ENCODE measurements around the gene KCNS3.

Gene KCNS3

GRCh38 chr2:17879137-17879912 is 858 bp downstream of the KCNS3 start:
- DNase-seq (ENCODE audit: low read depth), result no peak

GRCh38 chr2:17879913-17880274 is 1.4 kb downstream of the KCNS3 start:
- DNase-seq (ENCODE audit: low read depth), result no peak

- no peak for DNase-seq (ENCODE audit: low read depth)
These were observed 14.5 kb downstream of the KCNS3 start for GRCh38 chr2:17892770-17893534.

DNA sequence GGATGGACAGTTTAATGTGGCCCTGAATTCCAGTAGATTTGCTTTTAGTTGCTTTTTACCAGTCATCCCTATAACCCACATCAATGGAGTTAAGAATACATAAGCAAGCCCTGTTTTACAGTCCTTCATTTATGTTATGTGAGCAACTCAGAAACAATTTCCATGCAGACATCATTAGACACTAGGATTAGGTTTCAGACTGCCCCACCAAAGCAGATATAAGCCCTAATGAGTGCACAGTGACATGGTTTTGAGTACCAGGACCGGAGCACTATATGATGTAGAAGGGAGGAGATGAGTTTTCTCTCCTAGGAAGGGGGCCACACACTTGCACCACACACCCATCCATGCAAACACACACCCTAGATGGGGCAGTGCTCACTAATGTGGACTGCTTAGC is 15.5 kb downstream of the KCNS3 start:
- no peak for DNase-seq (ENCODE audit: low read depth)

- no peak for DNase-seq (ENCODE audit: low read depth)
These were observed 16.1 kb downstream of the KCNS3 start for GRCh38 chr2:17894556-17894955.

DNA sequence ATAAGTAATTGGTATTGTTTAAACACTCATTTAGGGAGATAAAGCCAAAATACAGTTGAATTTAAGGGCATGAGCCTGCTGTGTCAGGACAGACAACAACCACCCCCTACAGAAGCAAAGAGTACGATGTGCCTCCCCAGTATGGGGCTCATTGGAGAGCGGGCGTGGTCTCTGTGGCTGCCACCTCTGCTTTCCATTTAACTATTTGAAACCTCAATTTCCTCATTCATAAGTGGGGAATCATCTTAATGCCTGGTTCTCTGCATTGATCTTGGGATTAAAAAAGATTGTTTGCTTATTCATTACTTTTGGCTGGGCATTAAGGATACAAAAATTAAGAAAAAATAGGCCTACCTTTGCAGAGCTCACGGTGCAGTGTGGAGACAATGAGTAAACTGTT is 21.4 kb downstream of the KCNS3 start:
- no peak for DNase-seq (ENCODE audit: low read depth)

DNA sequence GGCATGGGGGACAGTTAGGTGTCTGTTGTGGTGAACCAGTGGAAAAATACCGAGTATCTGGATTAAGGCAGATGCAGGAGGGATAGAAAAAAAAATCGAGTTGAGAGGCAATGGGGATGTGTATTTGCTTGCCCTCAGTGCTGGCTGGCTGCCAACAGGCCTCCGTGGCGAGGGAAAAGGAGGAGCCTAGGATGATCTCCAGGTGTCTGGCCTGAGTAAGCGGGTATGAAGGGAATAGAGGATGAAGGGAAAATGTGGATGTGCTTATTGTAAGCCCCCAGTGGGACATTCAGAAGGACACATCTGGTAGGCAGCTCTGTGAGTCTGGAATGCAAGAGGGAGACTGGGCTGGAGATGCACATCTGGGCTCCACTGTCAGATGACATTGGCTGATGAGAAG is 22.8 kb downstream of the KCNS3 start:
- DNase-seq (ENCODE audit: low read depth), result no peak

GRCh38 chr2:17910980-17911379 is 32.5 kb downstream of the KCNS3 start:
- no peak for DNase-seq (ENCODE audit: low read depth)

DNA sequence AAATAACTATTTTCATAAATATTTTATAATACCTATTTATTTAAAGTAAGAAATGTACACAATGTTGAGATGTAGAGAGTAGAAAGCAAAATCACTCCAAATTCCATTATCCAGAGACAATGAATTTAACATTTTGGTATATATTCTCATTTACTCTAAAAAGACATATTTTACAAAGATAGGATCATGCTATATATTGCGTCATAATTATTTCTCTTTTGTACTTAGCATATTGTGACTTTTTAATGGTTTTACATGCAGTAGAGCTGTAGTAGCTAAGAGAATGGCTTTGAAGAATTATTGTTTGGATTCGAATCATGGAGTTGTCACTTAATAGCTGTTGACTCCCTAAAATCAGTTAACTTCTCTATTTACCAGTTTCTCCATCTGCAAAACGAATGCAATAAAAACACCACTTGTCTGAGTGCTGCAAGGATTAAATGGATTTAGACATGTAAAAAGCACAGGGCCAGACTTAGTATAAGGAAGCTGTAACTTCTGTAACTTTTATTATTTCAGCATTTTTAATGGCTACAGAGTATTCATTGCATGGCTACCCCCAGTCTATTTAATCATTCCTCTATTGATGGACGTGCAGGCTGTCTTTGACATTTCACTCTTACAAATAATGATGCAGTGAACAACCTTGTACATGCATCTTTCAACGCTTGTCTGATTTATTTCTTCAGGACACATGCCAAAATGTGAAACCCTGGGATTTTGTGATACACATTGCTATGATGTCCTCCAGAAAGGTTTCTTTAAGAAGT is 33.2 kb downstream of the KCNS3 start:
- DNase-seq (ENCODE audit: low read depth), result no peak

DNA sequence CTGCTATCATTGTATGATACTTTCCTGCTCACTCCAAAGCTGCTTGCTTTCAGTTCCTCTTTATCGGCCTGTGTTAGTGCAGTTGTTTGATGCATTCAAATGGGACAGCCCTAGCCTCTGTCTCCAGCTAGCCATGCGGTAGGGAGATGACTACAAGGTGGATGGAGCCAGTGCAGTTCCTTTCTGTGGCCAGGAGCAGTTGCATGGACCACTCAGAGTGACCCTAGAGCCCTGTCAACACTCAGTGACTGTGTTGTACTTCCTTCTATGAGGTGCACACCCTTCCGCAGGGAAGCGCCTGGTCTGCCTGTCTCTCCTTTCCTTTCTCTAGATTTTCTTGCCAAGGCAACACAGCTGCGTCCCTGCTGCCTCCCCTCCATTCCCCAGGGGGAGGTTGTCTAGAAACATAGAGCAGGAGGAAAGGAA is 33.8 kb downstream of the KCNS3 start:
- DNase-seq (ENCODE audit: low read depth), result no peak

GRCh38 chr2:17915099-17915498 is 36.6 kb downstream of the KCNS3 start:
- no peak for DNase-seq (ENCODE audit: low read depth)

DNA sequence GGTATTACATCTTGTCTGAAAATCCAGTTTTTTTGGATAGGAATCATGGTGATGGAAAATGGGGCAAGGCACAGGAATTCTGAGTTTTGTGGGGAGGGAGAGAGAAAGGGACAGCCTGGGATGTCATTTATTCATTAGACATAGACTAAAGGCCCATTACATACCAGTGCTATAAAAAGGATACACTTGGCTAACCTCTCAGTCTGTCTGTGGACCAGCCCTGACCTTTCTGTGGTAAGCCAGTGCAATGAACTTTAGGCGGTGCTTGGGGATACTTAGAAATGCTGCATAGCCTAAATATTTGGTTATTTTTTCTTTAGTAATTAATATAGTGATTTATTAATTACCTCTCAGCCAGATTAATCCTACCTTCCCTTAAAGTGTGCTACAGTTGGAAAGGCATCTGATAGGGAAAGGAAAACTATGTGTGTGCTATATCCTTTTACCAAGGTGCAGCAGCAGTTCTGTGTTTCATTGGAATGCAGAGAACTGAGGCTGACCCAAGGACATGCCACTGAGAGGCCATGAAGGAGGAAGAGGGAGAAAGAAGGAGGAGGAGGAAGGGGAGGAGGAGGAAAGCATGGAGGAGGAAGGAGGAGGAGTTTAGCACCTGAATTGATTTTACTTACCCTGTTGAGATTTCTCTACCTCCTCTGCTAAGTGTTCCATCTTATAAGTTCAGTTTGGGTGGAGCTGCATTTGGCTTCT is 37.5 kb downstream of the KCNS3 start:
- no peak for DNase-seq (ENCODE audit: low read depth)

DNA sequence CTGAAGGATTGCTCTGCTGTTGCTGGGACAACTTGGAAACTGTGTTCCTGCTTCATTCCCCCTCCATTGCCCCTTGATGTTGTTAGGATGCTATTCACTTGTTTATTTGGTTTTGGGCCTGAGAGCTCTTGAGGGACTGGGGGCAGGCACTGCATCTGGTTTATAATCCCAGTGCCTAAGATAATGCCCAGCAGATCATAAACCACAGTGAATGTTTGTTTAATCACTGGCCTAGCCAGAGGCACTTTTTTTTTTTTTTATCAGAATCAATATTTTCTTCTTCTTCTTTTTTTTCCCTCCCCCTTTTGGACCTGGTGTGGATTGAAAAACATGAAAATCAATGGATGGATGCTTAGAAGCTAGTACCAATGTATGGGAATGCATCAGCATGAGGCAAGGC is 38.1 kb downstream of the KCNS3 start:
- no peak for DNase-seq (ENCODE audit: low read depth)

- DNase-seq (ENCODE audit: low read depth), result no peak
These were observed 40.3 kb downstream of the KCNS3 start for GRCh38 chr2:17918789-17919188.

- DNase-seq (ENCODE audit: low read depth), result no peak
These were observed 52.3 kb downstream of the KCNS3 start for GRCh38 chr2:17930773-17931172.

DNA sequence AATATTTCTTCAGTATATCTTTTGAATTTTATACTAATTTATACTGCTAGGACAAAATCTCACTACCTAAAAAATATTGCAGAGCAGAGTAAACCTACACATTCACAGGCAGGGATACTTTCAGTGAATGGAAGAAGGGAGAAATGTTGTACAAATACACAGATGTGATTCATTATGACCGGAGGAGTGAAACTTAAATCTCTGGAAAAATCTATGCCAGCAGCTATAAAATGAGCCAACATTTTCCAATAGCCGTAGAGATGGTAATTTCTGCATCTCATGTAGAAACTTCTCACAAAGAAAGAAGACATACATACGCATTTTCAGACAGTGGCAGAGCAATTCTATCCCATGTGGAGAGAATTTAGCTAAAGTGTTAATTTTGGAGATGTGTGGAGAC is 54.8 kb downstream of the KCNS3 start:
- DNase-seq (ENCODE audit: low read depth), result no peak

DNA sequence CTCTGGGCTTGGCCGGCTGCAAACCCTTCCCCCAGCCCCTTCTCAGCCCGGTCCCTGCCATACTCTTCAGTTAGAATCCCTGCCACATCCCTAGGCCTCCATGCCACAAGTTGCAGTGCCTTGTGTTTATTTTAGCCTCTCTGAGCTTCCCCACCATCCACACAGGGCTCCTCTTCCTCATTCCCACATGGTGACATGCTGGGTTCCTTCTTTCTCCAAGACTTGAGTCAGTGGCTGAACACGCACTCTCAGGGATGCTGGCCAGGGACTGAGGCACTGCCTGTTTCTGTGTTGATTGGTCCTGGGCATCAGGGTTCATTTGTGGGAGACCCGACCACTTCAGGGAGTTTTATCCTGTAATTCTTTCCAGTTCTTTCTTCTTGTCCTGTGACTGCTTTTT is 56.3 kb downstream of the KCNS3 start:
- DNase-seq (ENCODE audit: low read depth), result peak; percentile 56

DNA sequence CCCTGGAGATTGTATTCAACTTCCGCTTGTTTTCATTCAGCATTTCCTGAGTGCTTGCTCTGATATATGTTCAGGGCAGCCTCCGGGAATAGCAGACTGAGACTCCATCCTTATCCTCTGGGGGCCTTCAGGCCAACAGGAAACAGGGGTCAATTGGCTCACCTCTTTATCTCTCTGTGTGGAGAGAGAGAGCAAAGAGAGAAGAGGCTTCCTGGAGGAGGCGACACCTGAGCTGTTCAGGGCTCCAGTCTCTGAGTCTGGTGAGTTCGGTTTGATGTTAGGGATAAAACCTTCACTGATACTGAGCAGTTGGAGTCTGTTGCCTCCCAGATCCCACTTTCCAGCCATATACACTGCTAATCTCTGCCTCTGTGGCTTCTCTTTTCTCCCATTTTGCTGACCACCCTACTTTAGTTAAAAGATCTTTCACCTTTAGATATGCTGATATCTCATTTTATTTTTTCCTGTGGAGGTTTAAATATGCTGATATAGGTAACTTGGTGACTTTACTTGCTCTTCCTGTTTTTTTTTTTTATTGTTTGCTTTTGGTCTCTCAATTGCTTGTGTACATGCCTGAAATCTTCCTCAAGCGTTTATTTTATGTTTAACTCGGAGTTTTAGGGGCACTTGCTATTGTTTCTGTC is 56.9 kb downstream of the KCNS3 start:
- DNase-seq (ENCODE audit: low read depth), result no peak

DNA sequence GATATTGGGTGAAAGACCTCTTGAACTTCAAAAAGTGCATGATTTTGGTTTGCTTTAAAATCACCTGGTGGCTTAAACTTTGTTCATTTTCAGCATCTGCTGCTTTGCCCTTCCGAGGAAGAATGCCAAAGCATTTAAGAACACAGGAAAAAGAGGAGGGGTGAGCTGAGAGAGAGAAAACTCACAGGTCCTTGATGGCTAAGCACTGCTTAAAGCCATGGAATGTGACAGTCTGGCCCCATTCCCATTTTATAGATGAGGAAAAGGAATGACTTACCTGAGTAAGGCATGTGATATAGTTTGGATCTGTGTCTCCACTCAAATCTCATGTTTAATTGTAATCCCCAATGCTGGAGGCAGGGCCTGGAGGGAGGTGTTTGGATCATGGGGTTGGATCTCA is 58.1 kb downstream of the KCNS3 start:
- no peak for DNase-seq (ENCODE audit: low read depth)

DNA sequence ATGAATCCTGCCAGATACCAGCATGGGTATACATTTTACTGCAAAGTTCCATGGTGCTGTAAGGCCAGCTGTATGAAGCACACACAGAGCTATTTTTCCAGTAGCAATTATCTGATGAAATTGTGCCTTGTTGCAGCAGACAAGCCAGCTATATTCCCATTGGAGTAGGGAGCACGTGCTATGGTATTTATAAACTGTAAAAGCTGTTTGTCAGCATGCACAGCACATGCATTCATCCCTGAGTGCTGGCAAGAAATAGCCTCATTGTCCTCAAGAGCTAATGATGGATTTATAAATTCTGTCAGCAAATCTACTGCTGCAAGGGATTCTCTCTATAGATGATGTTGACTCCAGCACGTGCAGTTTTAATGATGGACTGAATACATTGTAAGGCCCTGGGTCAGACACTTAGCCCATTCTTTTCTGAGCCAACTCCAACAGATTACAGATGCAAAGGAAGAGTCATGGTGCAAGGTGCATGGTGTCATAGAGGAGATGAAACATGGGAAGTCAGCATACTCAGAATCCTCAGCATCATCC is 61.7 kb downstream of the KCNS3 start:
- DNase-seq (ENCODE audit: low read depth), result no peak

- DNase-seq (ENCODE audit: low read depth), result no peak
These were observed 65.0 kb downstream of the KCNS3 start for GRCh38 chr2:17943444-17943843.

DNA sequence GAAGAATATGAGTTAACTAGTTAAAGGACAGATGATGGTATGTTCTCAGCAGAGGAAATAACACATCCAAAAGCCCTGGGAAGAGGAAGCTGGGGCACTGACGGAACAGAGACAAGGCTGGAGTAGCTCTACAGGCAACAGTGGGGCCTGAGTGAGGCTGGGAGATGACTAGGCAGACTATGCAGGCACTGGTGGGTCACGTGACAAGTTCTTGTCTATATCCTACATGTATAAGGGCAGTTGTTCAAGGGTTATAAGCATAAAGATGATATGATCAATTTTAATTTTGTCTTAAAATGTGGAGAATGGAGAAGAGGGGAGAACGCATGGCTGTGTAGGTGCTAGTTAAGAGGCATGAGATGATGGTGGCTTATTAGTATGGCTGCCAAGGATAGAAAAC is 68.6 kb downstream of the KCNS3 start:
- no peak for DNase-seq (ENCODE audit: low read depth)

Data from non-pigmented ciliary epithelial cell (primary cell).